Panc1 (cell line): ENCODE measurements around the gene DHODH. TPM values are rescaled to one million over a fixed set of nuclear protein-coding genes. Genes with fewer than 3 reads are reported as not detected.
A peak's percentile ranks its signal among the peaks of the same experiment; 100 is the strongest.
"Not testable (repeated sequence)": the region's sequence is repeated elsewhere in the genome, so short reads cannot be mapped to it uniquely, and the experiment has no call there.

Experiments used
- ATAC-seq: fragments of 200-7000 bp; cut with Tn5 transposase; 2 replicates; pipeline ENCODE4 v1.9.1; 2020; ENCODE audit warnings: mild to moderate bottlenecking, moderate library complexity
- BruUV-seq: library from RNA; stranded (reverse); fragments of 400-500 nt; replicated peaks from 2 replicates; lab custom pipeline; 2021; lab: Mats Ljungman, UMichigan
- CTCF ChIA-PET: fragments of 300-600 bp; sonication (Branson Sonifier 250); formaldehyde crosslinking; loops from one replicate; lab custom pipeline; 2022; ENCODE audit warnings: antibody characterized with exemption; lab: Charles Lee
- POLR2A ChIA-PET: fragments of 300-600 bp; sonication (Branson Sonifier 250); formaldehyde crosslinking; loops from one replicate; lab custom pipeline; 2022; ENCODE audit warnings: antibody characterized with exemption; lab: Charles Lee
- DNase-seq: peaks from one replicate; pipeline ENCODE4 v3.0.0-alpha.2; 2010; ENCODE audit warnings: low read depth, low spot score
- H3K27ac ChIP-seq: 2 replicates; pipeline ENCODE4 v1.5.1; 2011; ENCODE audit warnings: mild to moderate bottlenecking, low read length, inconsistent platforms
- H3K27me3 ChIP-seq: fragments of 200-500 bp; sonication (Bioruptor generic); 2 replicates; pipeline ENCODE4 v1.6.0; 2014; ENCODE audit warnings: low read length, inconsistent platforms; ENCODE audit not compliant: control insufficient read depth, insufficient read depth
- H3K36me3 ChIP-seq: fragments of 200-500 bp; sonication (Bioruptor generic); 2 replicates; pipeline ENCODE4 v1.5.1; 2014; ENCODE audit warnings: inconsistent platforms, mild to moderate bottlenecking, low read length, moderate library complexity; ENCODE audit not compliant: control insufficient read depth, insufficient read depth
- H3K4me1 ChIP-seq: 2 replicates; pipeline ENCODE4 v1.5.1; 2011; ENCODE audit warnings: inconsistent platforms, mild to moderate bottlenecking, low read length, moderate library complexity; ENCODE audit not compliant: control insufficient read depth, insufficient read depth
- H3K4me3 ChIP-seq, 2 experiments: 2 replicates each; pipeline ENCODE4 v1.5.1; 2011 to 2012; ENCODE audit warnings: low read depth in 2 of 2, low read length in 2 of 2, mild to moderate bottlenecking in 2 of 2, inconsistent platforms in 1 of 2, moderate library complexity in 1 of 2
- H3K9me3 ChIP-seq: fragments of 200-500 bp; sonication (Bioruptor generic); 2 replicates; pipeline ENCODE4 v1.5.1; 2014; ENCODE audit warnings: low read depth, mild to moderate bottlenecking, inconsistent platforms, low read length, moderate library complexity; ENCODE audit not compliant: control insufficient read depth, insufficient read depth
- CTCF ChIP-seq: fragments of 450-650 bp; IDR thresholded peaks from 2 replicates; pipeline ENCODE4 v1.5.1; 2017; ENCODE audit warnings: mild to moderate bottlenecking
- POLR2AphosphoS5 ChIP-seq: IDR thresholded peaks from 2 replicates; pipeline ENCODE4 v1.6.1; 2012; ENCODE audit warnings: mild to moderate bottlenecking, low read depth, low read length, moderate library complexity
- SIN3A ChIP-seq: IDR thresholded peaks from 2 replicates; pipeline ENCODE4 v1.6.1; 2012; ENCODE audit warnings: low read depth, mild to moderate bottlenecking, low read length, moderate library complexity, borderline replicate concordance; ENCODE audit not compliant: insufficient read depth
- TCF7L2 ChIP-seq: IDR thresholded peaks from 2 replicates; pipeline ENCODE4 v1.6.1; 2011; ENCODE audit warnings: mild to moderate bottlenecking, low read depth, low read length, inconsistent platforms
- in situ Hi-C: cut with HindIII; loops from 2 replicates; pipeline ENCODE4 v1.10.0; 2016; ENCODE audit warnings: low sequenced_read_pairs, low pct_unique_long_range_greater_than_20kb
- intact Hi-C: fragments of 100-400 bp; cut with micrococcal nuclease; formaldehyde crosslinking; loops from one replicate; pipeline ENCODE4 v1.10.0; 2022; ENCODE audit not compliant: unreplicated experiment
- total RNA-seq: library from RNA; stranded (reverse); gene quantifications from one replicate; pipeline ENCODE4 v1.2.1, GENCODE V29; 2021; ENCODE audit not compliant: unreplicated experiment
- TF ChIP-seq, protein P1 (sequence below), 2 experiments: IDR thresholded peaks; 2 replicates each; pipeline ENCODE4 v1.6.1; 2011 to 2012; ENCODE audit warnings: low read depth in 2 of 2, control low read depth in 1 of 2, low read length in 1 of 2, mild to moderate bottlenecking in 1 of 2, moderate library complexity in 1 of 2; ENCODE audit not compliant: insufficient read depth in 1 of 2

The DHODH gene
- total RNA-seq, 1 experiment from 2014 or later, result 8.9 TPM

DNA sequence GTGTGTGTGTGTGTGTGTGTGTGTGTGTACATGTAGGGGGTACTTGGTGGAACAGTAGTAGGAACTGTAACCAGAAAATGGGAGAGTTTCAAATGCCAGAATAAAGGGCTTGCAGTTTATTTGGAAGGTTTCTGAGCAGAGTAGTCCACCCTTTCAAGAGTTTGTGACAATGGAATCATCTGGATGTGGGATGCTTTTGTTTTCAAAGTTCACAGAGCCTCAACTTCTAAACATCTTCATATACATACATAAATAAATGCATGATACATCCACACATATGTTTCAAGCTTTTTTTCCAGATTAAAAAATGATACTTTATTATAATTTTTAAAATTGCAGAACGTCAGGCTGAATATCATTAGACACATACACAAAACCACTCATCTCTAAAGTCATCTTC is 5.9 kb upstream of the DHODH start:
- H3K4me3 ChIP-seq, result no peak overlapping the region
- in situ Hi-C loops, result no loop called here
- no peaks in the 10 kb centered on the region for H3K9me3 ChIP-seq
- BruUV-seq, result no TSS peak
- no peak overlapping the region for H3K27ac ChIP-seq
- TF ChIP-seq TCF7L2, result no peak
- no peak for TF ChIP-seq POLR2AphosphoS5
- no peak for TF ChIP-seq CTCF
- TF ChIP-seq SIN3A, result no peak
- TF ChIP-seq, protein P1, sequence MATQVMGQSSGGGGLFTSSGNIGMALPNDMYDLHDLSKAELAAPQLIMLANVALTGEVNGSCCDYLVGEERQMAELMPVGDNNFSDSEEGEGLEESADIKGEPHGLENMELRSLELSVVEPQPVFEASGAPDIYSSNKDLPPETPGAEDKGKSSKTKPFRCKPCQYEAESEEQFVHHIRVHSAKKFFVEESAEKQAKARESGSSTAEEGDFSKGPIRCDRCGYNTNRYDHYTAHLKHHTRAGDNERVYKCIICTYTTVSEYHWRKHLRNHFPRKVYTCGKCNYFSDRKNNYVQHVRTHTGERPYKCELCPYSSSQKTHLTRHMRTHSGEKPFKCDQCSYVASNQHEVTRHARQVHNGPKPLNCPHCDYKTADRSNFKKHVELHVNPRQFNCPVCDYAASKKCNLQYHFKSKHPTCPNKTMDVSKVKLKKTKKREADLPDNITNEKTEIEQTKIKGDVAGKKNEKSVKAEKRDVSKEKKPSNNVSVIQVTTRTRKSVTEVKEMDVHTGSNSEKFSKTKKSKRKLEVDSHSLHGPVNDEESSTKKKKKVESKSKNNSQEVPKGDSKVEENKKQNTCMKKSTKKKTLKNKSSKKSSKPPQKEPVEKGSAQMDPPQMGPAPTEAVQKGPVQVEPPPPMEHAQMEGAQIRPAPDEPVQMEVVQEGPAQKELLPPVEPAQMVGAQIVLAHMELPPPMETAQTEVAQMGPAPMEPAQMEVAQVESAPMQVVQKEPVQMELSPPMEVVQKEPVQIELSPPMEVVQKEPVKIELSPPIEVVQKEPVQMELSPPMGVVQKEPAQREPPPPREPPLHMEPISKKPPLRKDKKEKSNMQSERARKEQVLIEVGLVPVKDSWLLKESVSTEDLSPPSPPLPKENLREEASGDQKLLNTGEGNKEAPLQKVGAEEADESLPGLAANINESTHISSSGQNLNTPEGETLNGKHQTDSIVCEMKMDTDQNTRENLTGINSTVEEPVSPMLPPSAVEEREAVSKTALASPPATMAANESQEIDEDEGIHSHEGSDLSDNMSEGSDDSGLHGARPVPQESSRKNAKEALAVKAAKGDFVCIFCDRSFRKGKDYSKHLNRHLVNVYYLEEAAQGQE (IDR thresholded peaks at IDR 0.05; ENCODE audit: insufficient read depth in 1 of 2, low read depth in 2 of 2, low read length in 1 of 2), result no peak
- intact Hi-C loops, result no loop called here
- ATAC-seq (no peak), DNase-seq (no peak)
- CTCF ChIA-PET, result no interaction called here
- peaks cover 2% of the 10 kb centered on the region; the same call in 1 of the 2 replicates for H3K27me3 ChIP-seq
- POLR2A ChIA-PET, result no interaction called here
- H3K36me3 ChIP-seq, result no peaks in the 10 kb centered on the region
- no peaks in the 10 kb centered on the region for H3K4me1 ChIP-seq

- H3K4me1 ChIP-seq, H3K9me3 ChIP-seq, DNase-seq, H3K36me3 ChIP-seq, H3K27me3 ChIP-seq, POLR2A ChIA-PET, intact Hi-C loops, BruUV-seq, ATAC-seq, in situ Hi-C loops, CTCF ChIA-PET: not testable (repeated sequence)
- peak overlapping the region; percentile 57 for H3K27ac ChIP-seq
- H3K4me3 ChIP-seq, result peak overlapping the region; percentile 43 to 94
Observed at GRCh38 chr16:72008065-72008423, 500 bp upstream of the DHODH start.

GRCh38 chr16:72009779-72010178 is 1.2 kb downstream of the DHODH start:
- in situ Hi-C loops, result no loop called here
- BruUV-seq, result no TSS peak
- ChIA-PET POLR2A (no interaction called here), CTCF (no interaction called here)
- H3K27ac ChIP-seq, result no peak overlapping the region
- no peak for TF ChIP-seq CTCF
- TF ChIP-seq POLR2AphosphoS5, result no peak
- TF ChIP-seq, protein P1 (IDR thresholded peaks at IDR 0.05; ENCODE audit: insufficient read depth in 1 of 2, low read depth in 2 of 2, low read length in 1 of 2), result no peak
- H3K27me3 ChIP-seq, result no peaks in the 10 kb centered on the region
- H3K9me3 ChIP-seq, result no peaks in the 10 kb centered on the region
- no peaks in the 10 kb centered on the region for H3K4me1 ChIP-seq
- no peak overlapping the region for H3K4me3 ChIP-seq
- ATAC-seq, result no peak
- no peaks in the 10 kb centered on the region for H3K36me3 ChIP-seq
- DNase-seq, result no peak
- intact Hi-C loops, result no loop called here
